ENCODE results near the gene SPEG.

Gene SPEG

DNA sequence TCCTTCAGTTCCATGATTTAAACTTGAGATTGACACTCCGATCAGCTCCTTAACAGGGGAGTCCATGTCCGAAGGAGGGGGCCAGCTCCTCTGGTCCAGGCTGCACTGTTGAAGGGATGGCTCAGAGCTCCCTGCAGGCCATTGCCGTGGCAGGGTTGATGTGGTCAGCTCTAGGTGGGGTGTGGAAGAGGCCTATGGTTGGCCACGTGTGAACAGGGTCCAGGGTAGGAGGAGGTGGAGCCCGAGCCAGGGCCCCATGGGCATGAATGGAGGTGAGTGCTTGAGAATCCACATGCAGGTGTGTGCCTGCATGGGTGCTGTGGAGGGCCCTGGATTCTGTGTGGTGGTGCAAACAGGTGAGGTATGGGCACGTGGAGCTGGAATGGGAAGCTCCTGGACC, 1.1 kb downstream of the SPEG start:
- Mint-ChIP-seq H3K4me3 (no peak overlapping the region), H3K4me1 (peaks cover 21% of the 10 kb centered on the region), H3K27ac (no peak overlapping the region), H3K27me3 (ENCODE audit: low read depth, poor library complexity) (peaks cover 22% of the 10 kb centered on the region), H3K9me3 (no peaks in the 10 kb centered on the region), H3K36me3 (ENCODE audit: low read depth) (no peaks in the 10 kb centered on the region)
- TF ChIP-seq, protein P1, sequence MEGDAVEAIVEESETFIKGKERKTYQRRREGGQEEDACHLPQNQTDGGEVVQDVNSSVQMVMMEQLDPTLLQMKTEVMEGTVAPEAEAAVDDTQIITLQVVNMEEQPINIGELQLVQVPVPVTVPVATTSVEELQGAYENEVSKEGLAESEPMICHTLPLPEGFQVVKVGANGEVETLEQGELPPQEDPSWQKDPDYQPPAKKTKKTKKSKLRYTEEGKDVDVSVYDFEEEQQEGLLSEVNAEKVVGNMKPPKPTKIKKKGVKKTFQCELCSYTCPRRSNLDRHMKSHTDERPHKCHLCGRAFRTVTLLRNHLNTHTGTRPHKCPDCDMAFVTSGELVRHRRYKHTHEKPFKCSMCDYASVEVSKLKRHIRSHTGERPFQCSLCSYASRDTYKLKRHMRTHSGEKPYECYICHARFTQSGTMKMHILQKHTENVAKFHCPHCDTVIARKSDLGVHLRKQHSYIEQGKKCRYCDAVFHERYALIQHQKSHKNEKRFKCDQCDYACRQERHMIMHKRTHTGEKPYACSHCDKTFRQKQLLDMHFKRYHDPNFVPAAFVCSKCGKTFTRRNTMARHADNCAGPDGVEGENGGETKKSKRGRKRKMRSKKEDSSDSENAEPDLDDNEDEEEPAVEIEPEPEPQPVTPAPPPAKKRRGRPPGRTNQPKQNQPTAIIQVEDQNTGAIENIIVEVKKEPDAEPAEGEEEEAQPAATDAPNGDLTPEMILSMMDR (IDR thresholded peaks at IDR 0.05), result no peak
- no peak for DNase-seq

DNA sequence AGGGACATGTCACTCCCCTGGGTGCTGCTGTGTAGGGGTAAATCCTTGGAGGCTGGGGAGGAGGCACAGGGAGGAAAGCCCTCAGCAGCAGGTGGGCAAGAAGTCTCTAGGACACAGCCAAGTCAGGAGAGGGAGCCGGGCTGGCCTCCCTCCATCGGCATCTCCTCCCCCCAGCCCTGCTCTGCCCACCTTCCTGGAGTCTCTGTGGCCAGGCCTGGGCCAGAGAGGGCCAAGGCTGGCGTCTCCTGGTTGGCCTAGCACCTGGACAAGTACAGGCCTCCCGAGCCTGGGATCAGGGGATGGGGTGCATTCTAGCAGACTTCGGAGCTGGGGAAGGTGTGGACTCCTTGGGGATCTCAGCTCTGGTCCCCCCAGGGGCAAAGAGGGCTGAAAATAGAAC, 1.8 kb downstream of the SPEG start:
- no peak for DNase-seq
- Mint-ChIP-seq H3K9me3 (no peaks in the 10 kb centered on the region), H3K4me3 (no peak overlapping the region), H3K4me1 (peaks cover 22% of the 10 kb centered on the region), H3K27ac (no peak overlapping the region), H3K27me3 (ENCODE audit: low read depth, poor library complexity) (peaks cover 28% of the 10 kb centered on the region), H3K36me3 (ENCODE audit: low read depth) (no peaks in the 10 kb centered on the region)
- TF ChIP-seq, protein P1 (IDR thresholded peaks at IDR 0.05), result no peak

DNA sequence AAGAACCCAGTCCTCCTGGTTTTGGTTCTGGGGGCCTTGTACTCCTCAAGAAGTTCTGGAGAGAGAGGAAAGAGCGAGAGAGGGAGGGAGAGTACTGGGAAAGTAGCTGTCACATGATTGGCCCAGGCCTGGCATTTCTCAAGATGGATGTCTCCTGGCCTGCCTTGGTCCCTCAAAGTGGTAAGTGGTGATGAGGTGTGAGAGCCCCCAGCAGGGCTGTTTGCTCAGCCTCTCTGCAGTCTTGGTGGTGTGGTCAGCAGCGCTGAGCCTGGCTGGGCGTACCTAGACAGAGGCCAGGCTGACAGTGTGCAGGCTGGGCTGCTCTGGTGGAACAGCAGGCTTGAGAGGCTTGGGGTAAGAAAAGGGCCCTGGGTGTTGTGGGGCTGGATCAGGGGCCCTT, 2.5 kb downstream of the SPEG start:
- Mint-ChIP-seq H3K36me3 (ENCODE audit: low read depth) (no peaks in the 10 kb centered on the region), H3K27me3 (ENCODE audit: low read depth, poor library complexity) (peaks cover 29% of the 10 kb centered on the region), H3K4me1 (peaks cover 22% of the 10 kb centered on the region), H3K4me3 (no peak overlapping the region), H3K9me3 (no peaks in the 10 kb centered on the region), H3K27ac (no peak overlapping the region)
- TF ChIP-seq, protein P1 (IDR thresholded peaks at IDR 0.05), result no peak
- DNase-seq, result no peak

GRCh38 chr2:219437690-219438206, 3.1 kb downstream of the SPEG start:
- H3K9me3 Mint-ChIP-seq, result no peaks in the 10 kb centered on the region
- H3K27ac Mint-ChIP-seq, result no peak overlapping the region
- no peak overlapping the region for H3K4me3 Mint-ChIP-seq
- H3K36me3 Mint-ChIP-seq (ENCODE audit: low read depth), result no peaks in the 10 kb centered on the region
- peaks cover 27% of the 10 kb centered on the region for H3K4me1 Mint-ChIP-seq
- TF ChIP-seq, protein P1 (IDR thresholded peaks at IDR 0.05), result no peak
- no peak for DNase-seq
- H3K27me3 Mint-ChIP-seq (ENCODE audit: low read depth, poor library complexity), result peaks cover 28% of the 10 kb centered on the region

DNA sequence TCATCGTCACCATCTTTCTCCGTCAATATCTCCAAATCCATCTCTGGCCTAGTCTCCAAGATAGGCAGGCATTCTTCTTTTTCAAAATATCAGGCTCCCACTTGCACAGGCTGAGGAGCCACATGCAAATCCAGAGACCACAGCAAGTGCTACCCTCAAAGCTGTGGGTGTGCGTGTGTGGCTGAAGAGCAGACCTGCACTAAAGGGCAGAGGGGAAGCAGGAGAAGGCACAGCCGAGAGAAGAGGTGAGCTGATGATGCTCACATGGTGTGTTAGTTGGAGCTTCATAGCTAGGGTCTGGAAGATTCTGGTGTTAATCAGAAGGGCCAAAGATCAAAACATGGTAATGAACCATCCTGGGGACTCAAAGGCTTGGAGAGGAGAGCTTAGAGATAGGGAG, 3.8 kb downstream of the SPEG start:
- Mint-ChIP-seq H3K4me1 (peaks cover 33% of the 10 kb centered on the region), H3K27ac (no peak overlapping the region), H3K36me3 (ENCODE audit: low read depth) (no peaks in the 10 kb centered on the region), H3K4me3 (no peak overlapping the region), H3K9me3 (no peaks in the 10 kb centered on the region), H3K27me3 (ENCODE audit: low read depth, poor library complexity) (peaks cover 33% of the 10 kb centered on the region)
- DNase-seq, result no peak
- TF ChIP-seq, protein P1 (IDR thresholded peaks at IDR 0.05), result no peak

DNA sequence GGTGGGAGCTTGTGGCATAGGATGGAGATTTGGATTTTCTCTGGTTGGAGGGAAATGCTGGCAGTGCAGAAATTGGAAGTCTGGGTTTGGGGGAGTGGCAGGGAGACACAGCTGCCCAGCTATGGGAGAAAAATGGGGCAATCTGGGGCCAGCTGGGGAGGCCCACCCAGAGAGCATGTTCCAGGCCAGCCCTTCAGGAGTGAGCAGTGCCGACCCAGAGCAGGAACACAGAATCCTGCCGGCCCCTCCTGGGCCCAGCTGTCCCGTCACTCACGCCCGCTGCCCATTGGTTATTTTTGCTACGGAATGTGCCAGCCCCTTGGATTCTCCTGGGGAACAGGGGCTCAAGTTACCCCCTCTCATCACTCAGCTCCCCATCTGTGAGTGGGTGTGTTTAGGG, 4.9 kb downstream of the SPEG start:
- TF ChIP-seq, protein P1 (IDR thresholded peaks at IDR 0.05), result no peak
- no peak overlapping the region for H3K27ac Mint-ChIP-seq
- DNase-seq, result no peak
- H3K4me1 Mint-ChIP-seq, result peaks cover 26% of the 10 kb centered on the region
- no peak overlapping the region for H3K4me3 Mint-ChIP-seq
- H3K36me3 Mint-ChIP-seq (ENCODE audit: low read depth), result no peaks in the 10 kb centered on the region
- H3K9me3 Mint-ChIP-seq, result no peaks in the 10 kb centered on the region
- peaks cover 30% of the 10 kb centered on the region for H3K27me3 Mint-ChIP-seq (ENCODE audit: low read depth, poor library complexity)
